HUDEP-2 (cell line): ENCODE measurements around the gene DENND5B.

ENCODE experiments used
- DNase-seq, 76 experiments: peaks; one replicate each; lab custom pipeline; 2025; ENCODE audit not compliant: unreplicated experiment in 76 of 76; lab: John Stamatoyannopoulos, UW

DENND5B gene

DNA sequence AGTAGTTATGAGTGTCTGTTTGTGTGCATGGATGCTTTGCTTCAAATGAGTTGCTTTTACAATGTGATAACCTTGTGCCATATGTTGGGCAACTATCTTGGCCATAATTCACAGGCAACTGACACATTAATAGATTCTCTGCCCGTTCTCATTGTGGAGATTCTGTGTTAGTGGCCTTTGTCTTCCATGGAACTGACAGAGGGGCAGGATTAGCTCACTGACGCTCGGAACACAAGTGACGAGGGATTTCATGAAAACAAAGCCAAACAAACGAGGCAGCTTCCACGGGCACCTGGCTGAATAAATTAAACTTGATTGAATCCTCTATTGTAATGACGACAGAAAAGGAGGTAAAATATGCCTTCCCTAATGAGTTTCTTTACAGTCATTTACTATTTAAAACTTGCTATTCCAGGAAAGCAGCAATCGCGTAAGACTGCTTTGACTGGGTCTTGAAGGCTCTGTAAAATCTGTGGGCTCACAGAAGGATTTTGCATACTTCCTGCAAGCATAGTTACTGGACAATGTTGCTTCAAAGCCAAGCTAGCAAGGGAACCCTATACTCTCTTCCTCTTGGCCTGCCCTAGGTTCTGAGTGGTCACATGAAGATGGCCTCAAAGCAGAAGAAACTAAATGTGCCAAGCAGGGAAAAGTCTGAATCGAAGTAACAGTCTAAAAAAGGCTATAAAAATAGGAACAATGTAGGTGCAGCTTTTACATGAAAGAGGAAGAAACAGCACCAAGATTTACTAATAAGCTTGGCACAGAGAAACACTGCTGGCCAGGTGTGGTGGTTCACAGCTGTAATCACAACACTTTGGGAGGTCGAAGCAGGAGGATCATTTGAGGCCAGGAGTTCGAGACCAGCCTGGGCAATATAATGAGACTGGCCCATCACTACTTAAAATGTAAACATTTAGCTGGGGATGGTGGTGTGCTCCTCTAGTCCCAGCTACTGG is 236.9 kb downstream of the DENND5B start:
- DNase-seq, result no peak

DNA sequence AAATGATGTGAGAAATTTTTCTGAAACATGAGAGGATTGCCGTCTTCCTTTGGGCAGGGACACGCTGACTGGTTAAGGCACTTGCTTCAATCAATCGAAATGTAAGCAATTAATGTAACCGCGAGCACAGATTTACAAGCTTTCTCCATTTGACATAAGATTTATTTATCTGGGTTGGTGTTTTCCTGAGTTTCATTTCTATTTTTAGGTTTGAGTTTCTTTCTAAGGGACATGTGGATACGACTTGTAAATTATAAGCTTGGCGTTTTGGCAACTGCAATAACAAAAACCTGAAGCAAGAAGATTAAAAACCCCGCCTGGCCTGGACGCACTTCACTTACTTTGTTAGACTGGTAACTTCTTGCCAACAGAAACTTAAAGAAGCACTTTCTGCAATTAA is 244.7 kb downstream of the DENND5B start:
- no peak for DNase-seq

DNA sequence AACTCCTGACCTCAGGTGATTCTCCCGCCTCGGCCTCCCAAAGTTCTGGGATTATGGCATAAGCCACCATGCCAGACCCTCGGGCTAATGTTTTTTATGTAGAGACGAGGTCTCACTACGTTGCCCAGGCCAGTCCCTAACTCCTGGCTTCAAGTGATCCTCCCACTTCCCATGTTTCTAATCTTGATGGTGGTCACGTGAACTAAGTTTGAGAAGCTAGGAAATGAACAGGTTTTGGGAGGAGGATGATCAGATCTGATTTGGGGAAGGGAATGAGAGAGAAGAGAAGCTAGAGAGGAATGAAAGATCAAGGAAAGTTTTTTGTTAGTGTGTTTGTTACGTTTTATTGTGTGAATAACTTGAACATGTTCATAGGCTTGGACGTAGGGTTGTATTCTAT is 247.8 kb downstream of the DENND5B start:
- no peak for DNase-seq

- DNase-seq, result no peak
Measured at GRCh38 chr12:31342286-31342685, 248.7 kb downstream of the DENND5B start.

GRCh38 chr12:31339831-31340622 is 250.9 kb downstream of the DENND5B start:
- no peak for DNase-seq

- DNase-seq, result no peak
Measured at GRCh38 chr12:31337952-31338351, 253.0 kb downstream of the DENND5B start.
